ENCODE data around the gene KCNQ1OT1.

KCNQ1OT1 gene

GRCh38 chr11:2699531-2700414, at the start of gene KCNQ1OT1:
Gene KCNQ1OT1, minus strand, starts transcription at chr11:2699994.
- peak; percentile 89 for DNase-seq

- no peak for DNase-seq
Measured at GRCh38 chr11:2748814-2749554, 49.2 kb upstream of the KCNQ1OT1 start.

- DNase-seq = no peak
Measured at GRCh38 chr11:2748061-2748813, 48.4 kb upstream of the KCNQ1OT1 start.

- DNase-seq = no peak
Measured at GRCh38 chr11:2747248-2748027, 47.6 kb upstream of the KCNQ1OT1 start.

- DNase-seq = no peak
Measured at GRCh38 chr11:2746401-2747247, 46.8 kb upstream of the KCNQ1OT1 start.

- DNase-seq = no peak
Measured at GRCh38 chr11:2745511-2745910, 45.7 kb upstream of the KCNQ1OT1 start.

GRCh38 chr11:2744166-2744565, 44.4 kb upstream of the KCNQ1OT1 start:
- DNase-seq = no peak

- no peak for DNase-seq
Measured at GRCh38 chr11:2743427-2744110, 43.8 kb upstream of the KCNQ1OT1 start.

- no peak for DNase-seq
Measured at GRCh38 chr11:2742611-2743426, 43.0 kb upstream of the KCNQ1OT1 start.

GRCh38 chr11:2742201-2742600, 42.4 kb upstream of the KCNQ1OT1 start:
- no peak for DNase-seq

- no peak for DNase-seq
Measured at GRCh38 chr11:2741377-2742131, 41.8 kb upstream of the KCNQ1OT1 start.

- no peak for DNase-seq
Measured at GRCh38 chr11:2741006-2741376, 41.2 kb upstream of the KCNQ1OT1 start.

- DNase-seq = no peak
Measured at GRCh38 chr11:2740275-2740940, 40.6 kb upstream of the KCNQ1OT1 start.

- DNase-seq = no peak
Measured at GRCh38 chr11:2739531-2740274, 39.9 kb upstream of the KCNQ1OT1 start.

- no peak for DNase-seq
Measured at GRCh38 chr11:2738551-2739431, 39.0 kb upstream of the KCNQ1OT1 start.

- no peak for DNase-seq
Measured at GRCh38 chr11:2737866-2738265, 38.1 kb upstream of the KCNQ1OT1 start.

GRCh38 chr11:2737226-2737590, 37.4 kb upstream of the KCNQ1OT1 start:
- no peak for DNase-seq

All from stimulated activated CD4-positive, alpha-beta T cell treated with anti-CD3 and anti-CD28 coated beads, Interleukin-15, amount 100 ng/mL, for 24 hours (primary cell).